GM18868 (cell line): Measurements from ENCODE around the gene ME3.

Experiments used
- ATAC-seq: cut with Tn5 transposase; IDR thresholded peaks from one replicate; pipeline ENCODE4 v1.9.1; 2021; ENCODE audit warnings: mild to moderate bottlenecking, moderate library complexity; ENCODE audit not compliant: unreplicated experiment

Gene ME3

GRCh38 chr11:86589856-86590589, 82.4 kb downstream of the ME3 start:
- no peak for ATAC-seq

GRCh38 chr11:86589204-86589603, 83.2 kb downstream of the ME3 start:
- ATAC-seq = no peak

- ATAC-seq = no peak
These were observed 83.8 kb downstream of the ME3 start for GRCh38 chr11:86588566-86589090.

- no peak for ATAC-seq
These were observed 84.9 kb downstream of the ME3 start for GRCh38 chr11:86587264-86588193.

GRCh38 chr11:86586307-86586706, 86.1 kb downstream of the ME3 start:
- ATAC-seq = no peak

- no peak for ATAC-seq
These were observed 89.5 kb downstream of the ME3 start for GRCh38 chr11:86582898-86583297.

- no peak for ATAC-seq
These were observed 91.9 kb downstream of the ME3 start for GRCh38 chr11:86580535-86580934.

- no peak for ATAC-seq
These were observed 93.0 kb downstream of the ME3 start for GRCh38 chr11:86579406-86579731.

GRCh38 chr11:86578727-86579405, 93.5 kb downstream of the ME3 start:
- no peak for ATAC-seq

- no peak for ATAC-seq
These were observed 94.5 kb downstream of the ME3 start for GRCh38 chr11:86577644-86578636.

- no peak for ATAC-seq
These were observed 95.3 kb downstream of the ME3 start for GRCh38 chr11:86576946-86577624.

- ATAC-seq = no peak
These were observed 96.5 kb downstream of the ME3 start for GRCh38 chr11:86575927-86576326.

- no peak for ATAC-seq
These were observed 97.1 kb downstream of the ME3 start for GRCh38 chr11:86575208-86575855.

- ATAC-seq = no peak
These were observed 97.8 kb downstream of the ME3 start for GRCh38 chr11:86574493-86575207.

GRCh38 chr11:86571273-86571948, 101.0 kb downstream of the ME3 start:
- no peak for ATAC-seq

- no peak for ATAC-seq
These were observed 102.0 kb downstream of the ME3 start for GRCh38 chr11:86570451-86570850.

GRCh38 chr11:86570020-86570419, 102.4 kb downstream of the ME3 start:
- no peak for ATAC-seq

GRCh38 chr11:86569109-86569508, 103.3 kb downstream of the ME3 start:
- ATAC-seq = no peak
